ENCODE results near the gene SLC7A6OS.

Gene SLC7A6OS

DNA sequence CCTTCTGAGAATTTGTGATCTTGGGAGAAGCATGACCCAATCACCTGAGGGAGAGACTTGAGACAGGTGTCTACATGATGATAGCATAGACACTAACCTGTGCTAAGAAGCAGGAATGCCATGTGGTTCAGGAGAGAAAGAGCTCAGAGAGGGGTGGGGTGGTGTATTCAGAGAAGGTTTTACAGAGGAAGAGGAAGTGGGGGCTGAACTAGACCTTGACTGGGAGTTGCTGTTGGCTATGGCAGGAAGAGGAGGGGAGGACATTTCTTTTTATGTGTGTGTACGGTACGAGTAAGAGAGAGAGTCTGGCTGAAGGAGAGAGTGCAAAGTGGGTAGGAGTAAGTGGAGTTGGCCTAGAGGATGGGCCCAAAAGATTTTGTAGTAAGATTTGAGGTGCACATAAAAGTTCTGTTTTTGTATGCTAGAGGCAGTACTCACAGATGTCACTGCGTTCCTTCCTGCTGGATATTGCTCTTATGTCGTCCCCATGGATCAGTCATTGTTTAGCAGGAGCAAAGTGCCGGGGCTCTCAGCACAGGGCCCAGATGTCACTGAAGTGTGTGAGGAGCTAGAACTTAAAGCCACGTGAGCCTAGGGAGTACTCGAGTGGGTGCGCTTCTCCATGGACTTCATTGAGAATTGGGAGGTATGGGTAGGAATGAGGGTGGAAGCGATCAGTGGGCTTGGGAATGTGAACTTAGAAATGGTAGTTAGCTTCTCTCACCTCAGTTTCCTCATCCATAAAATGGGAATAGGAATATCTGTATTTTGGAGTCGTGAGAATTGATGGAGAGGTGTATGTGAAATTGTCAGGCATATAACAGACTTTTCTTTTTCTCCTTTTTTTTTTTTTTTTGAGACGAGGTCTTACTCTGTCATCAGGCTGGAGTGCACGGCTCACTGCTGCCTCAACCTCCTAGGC is 24.3 kb downstream of the SLC7A6OS start:
- TF ChIP-seq CTCF (conservative IDR thresholded peaks at IDR 0.05; ENCODE audit: low read length), result no peak
- no peak for DNase-seq (ENCODE audit: low read depth)
- no peak overlapping the region for H3K4me3 ChIP-seq (ENCODE audit: low read length)

DNA sequence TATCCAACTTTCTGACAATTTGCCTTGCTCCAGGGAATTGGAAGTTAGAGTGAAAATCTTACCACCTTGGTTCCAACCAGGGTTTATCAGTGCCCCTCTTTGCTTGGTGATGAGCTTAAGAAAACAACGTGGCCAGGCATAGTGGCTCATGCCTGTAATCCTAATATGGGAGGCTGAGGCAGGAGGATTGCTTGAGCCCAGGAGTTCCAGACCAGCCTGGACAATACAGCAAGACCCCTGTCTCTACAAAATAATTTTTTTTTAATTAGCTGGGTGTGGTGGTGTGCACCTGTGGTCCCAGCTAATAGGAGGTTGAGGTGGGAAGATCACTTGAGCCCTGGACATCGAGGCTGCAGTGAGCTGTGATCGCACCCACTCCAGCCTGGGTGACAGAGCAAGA is 25.1 kb downstream of the SLC7A6OS start:
- DNase-seq (ENCODE audit: low read depth), result no peak
- TF ChIP-seq CTCF (conservative IDR thresholded peaks at IDR 0.05; ENCODE audit: low read length), result no peak
- H3K4me3 ChIP-seq (ENCODE audit: low read length), result no peak overlapping the region

GRCh38 chr16:68284847-68285246 is 25.9 kb downstream of the SLC7A6OS start:
- DNase-seq (ENCODE audit: low read depth), result no peak
- no peak for TF ChIP-seq CTCF (conservative IDR thresholded peaks at IDR 0.05; ENCODE audit: low read length)
- H3K4me3 ChIP-seq (ENCODE audit: low read length), result no peak overlapping the region

- no peak overlapping the region for H3K4me3 ChIP-seq (ENCODE audit: low read length)
- DNase-seq (ENCODE audit: low read depth), result peak; percentile 67
- no peak for TF ChIP-seq CTCF (conservative IDR thresholded peaks at IDR 0.05; ENCODE audit: low read length)
These were observed 26.7 kb downstream of the SLC7A6OS start for GRCh38 chr16:68283801-68284598.

DNA sequence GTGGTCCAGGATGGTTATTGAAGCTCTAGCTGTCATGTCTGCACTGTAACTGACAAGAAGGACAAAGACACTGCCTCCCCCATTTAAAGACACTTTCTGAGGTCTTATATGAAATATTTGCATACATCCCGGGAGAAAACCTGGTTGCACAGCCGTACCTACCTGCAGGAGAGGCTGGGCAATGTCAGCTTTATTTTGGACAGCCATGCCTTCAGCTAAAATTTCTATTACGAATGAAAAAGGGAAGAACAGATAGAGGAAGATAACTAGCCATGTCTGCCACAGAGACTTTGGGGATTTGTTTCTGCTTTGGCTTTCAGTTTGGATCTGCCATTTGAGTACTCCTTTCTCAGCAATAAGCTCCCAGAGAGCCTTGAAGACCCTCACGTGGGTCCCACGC is 27.4 kb downstream of the SLC7A6OS start:
- no peak for DNase-seq (ENCODE audit: low read depth)
- no peak for TF ChIP-seq CTCF (conservative IDR thresholded peaks at IDR 0.05; ENCODE audit: low read length)
- no peak overlapping the region for H3K4me3 ChIP-seq (ENCODE audit: low read length)

DNA sequence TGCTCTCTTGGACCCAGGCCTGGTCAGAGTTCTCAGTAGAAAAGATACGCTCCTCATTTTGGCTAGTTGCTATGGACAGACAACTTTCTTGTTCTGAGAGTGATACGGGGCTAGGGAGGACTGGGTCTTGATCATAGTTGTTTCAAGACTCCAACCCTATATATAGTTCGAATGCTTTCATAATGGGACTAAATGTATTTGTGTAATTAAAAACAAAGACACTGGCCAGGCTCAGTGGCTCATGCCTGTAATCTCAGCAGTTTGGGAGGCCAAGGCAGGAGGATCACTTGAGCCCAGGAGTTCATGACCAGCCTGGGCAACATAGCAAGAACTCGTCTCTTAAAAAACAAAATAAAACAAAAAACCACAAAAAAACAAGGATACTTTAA is 28.7 kb downstream of the SLC7A6OS start:
- no peak for TF ChIP-seq CTCF (conservative IDR thresholded peaks at IDR 0.05; ENCODE audit: low read length)
- H3K4me3 ChIP-seq (ENCODE audit: low read length), result no peak overlapping the region
- no peak for DNase-seq (ENCODE audit: low read depth)
